ENCODE data around the gene FETUB. TPM values are rescaled to one million over a fixed set of nuclear protein-coding genes. Genes with fewer than 3 reads are reported as not detected.

FETUB gene, protein sequence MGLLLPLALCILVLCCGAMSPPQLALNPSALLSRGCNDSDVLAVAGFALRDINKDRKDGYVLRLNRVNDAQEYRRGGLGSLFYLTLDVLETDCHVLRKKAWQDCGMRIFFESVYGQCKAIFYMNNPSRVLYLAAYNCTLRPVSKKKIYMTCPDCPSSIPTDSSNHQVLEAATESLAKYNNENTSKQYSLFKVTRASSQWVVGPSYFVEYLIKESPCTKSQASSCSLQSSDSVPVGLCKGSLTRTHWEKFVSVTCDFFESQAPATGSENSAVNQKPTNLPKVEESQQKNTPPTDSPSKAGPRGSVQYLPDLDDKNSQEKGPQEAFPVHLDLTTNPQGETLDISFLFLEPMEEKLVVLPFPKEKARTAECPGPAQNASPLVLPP
- total RNA-seq (not detected), polyA plus RNA-seq (not detected)
- long read RNA-seq, donor 1, partial matches to known transcripts, result 0 of 1 reads
- long read RNA-seq, donor 1, other reads (novel, unspliced or antisense), result 0 of 1 reads
- long read RNA-seq, donor 2, result 0 reads
- long read RNA-seq, donor 3, result 0 reads

- 80 to 89% (median 81%) methylated on average over 1 of the region's 1 CpG for WGBS, 3 donors
- Histone ChIP-seq H3K4me1 (ENCODE audit: insufficient read depth) (no peaks in the 10 kb centered on the region), H3K4me3 (no peak within 1 kb of the TSS), H3K27ac (no peak within 1 kb of the TSS), H3K27me3 (no peaks in the 10 kb centered on the region), H3K36me3 (no peaks in the 10 kb centered on the region), H3K9me3 (no peaks in the 10 kb centered on the region)
- TF ChIP-seq EP300 (IDR thresholded peaks at IDR 0.05) (no peak), CTCF (IDR thresholded peaks at IDR 0.05) (no peak), POLR2A (IDR thresholded peaks at IDR 0.05) (no peak)
- DNase-seq, result no peak
- intact Hi-C loops (cut with DNase I), result no loop called here
Measured at GRCh38 chr3:186639778-186640472, at the start of gene FETUB. Gene FETUB, plus strand, starts transcription at chr3:186640399. Its CDS starts 62 bp downstream, at chr3:186640461.

DNA sequence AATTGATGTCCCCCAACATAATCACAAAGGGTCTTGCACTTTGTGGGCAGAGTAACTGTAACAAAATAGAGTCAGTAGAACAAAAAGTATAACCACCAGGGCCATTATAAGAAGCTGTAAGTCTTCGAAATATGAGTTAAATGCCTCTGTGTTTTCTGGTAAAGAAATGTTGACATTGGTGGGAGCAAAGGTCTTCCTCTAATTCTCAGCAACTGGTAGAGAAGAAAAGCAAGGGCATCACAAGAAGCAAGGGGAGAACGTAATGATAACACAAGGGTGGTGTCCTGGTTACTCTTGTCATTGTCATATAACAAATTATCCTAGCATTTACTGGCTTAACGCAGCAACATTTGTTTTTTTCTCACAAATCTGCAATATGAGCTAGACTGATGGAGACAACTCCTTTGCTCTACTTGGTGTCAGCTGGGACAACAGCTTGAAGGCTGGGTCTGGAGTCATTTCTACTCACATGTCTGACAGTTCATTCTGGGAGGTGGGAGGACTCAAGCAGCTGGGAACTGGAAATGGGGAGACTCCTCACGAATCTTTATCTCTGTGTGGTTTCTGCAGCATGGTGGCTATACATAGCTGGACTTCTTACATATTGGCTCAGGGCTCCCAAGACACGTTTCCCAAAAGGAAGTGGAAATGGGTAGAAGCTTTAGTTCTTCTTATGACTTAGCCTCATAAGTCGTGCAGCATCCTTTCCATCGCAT, 49.5 kb upstream of the FETUB start:
- WGBS, 3 donors, result 65 to 76% (median 69%) methylated on average over 7 of the region's 7 CpGs
- H3K9me3 ChIP-seq, result no peaks in the 10 kb centered on the region
- no peak overlapping the region for H3K4me3 ChIP-seq
- H3K27me3 ChIP-seq, result no peaks in the 10 kb centered on the region
- H3K36me3 ChIP-seq, result no peaks in the 10 kb centered on the region
- intact Hi-C loops (cut with DNase I), result no loop called here
- no peaks in the 10 kb centered on the region for H3K4me1 ChIP-seq (ENCODE audit: insufficient read depth)
- DNase-seq, result no peak
- TF ChIP-seq EP300 (IDR thresholded peaks at IDR 0.05) (no peak), POLR2A (IDR thresholded peaks at IDR 0.05) (no peak), CTCF (IDR thresholded peaks at IDR 0.05) (no peak)
- H3K27ac ChIP-seq, result no peak overlapping the region

- no peak for TF ChIP-seq POLR2A (IDR thresholded peaks at IDR 0.05)
- TF ChIP-seq EP300 (IDR thresholded peaks at IDR 0.05), result no peak
- TF ChIP-seq CTCF (IDR thresholded peaks at IDR 0.05), result no peak
- H3K4me3 ChIP-seq, result no peak overlapping the region
- no peaks in the 10 kb centered on the region for H3K9me3 ChIP-seq
- H3K4me1 ChIP-seq (ENCODE audit: insufficient read depth), result no peaks in the 10 kb centered on the region
- DNase-seq, result no peak
- no peak overlapping the region for H3K27ac ChIP-seq
- no peaks in the 10 kb centered on the region for H3K36me3 ChIP-seq
- H3K27me3 ChIP-seq, result no peaks in the 10 kb centered on the region
- 91 to 93% (median 93%) methylated on average over 4 of the region's 4 CpGs for WGBS, 3 donors
- intact Hi-C loops (cut with DNase I), result no loop called here
Measured at GRCh38 chr3:186592682-186593081, 47.5 kb upstream of the FETUB start.

- Histone ChIP-seq H3K36me3 (no peaks in the 10 kb centered on the region), H3K4me1 (ENCODE audit: insufficient read depth) (no peaks in the 10 kb centered on the region), H3K4me3 (no peak overlapping the region), H3K27ac (no peak overlapping the region), H3K27me3 (no peaks in the 10 kb centered on the region), H3K9me3 (no peaks in the 10 kb centered on the region)
- 80 to 85% (median 84%) methylated on average over 3 of the region's 3 CpGs for WGBS, 3 donors
- TF ChIP-seq POLR2A (IDR thresholded peaks at IDR 0.05) (no peak), EP300 (IDR thresholded peaks at IDR 0.05) (no peak), CTCF (IDR thresholded peaks at IDR 0.05) (no peak)
- DNase-seq, result no peak
- intact Hi-C loops (cut with DNase I), result no loop called here
Measured at GRCh38 chr3:186593862-186594261, 46.3 kb upstream of the FETUB start.

Measured in ovary (tissue), 10 donors.